ENCODE data around the gene GPATCH1.

GPATCH1 gene

GRCh38 chr19:33040994-33041827, 39.8 kb upstream of the GPATCH1 start:
- TF ChIP-seq CTCF (conservative IDR thresholded peaks at IDR 0.05), result no peak
- H3K27ac ChIP-seq, result peak overlapping the region; percentile 56

- peak overlapping the region; percentile 56 for H3K27ac ChIP-seq
These were observed 39.2 kb upstream of the GPATCH1 start for GRCh38 chr19:33041828-33042160.

- no peak for TF ChIP-seq CTCF (conservative IDR thresholded peaks at IDR 0.05)
- peak overlapping the region; percentile 9; the same call in 1 of the 2 replicates for H3K27ac ChIP-seq
These were observed 33.6 kb upstream of the GPATCH1 start for GRCh38 chr19:33047422-33047821.

- H3K27ac ChIP-seq, result 0 out of 2 replicates have a peak overlapping the region, but pooled peaks have one; percentile 19
- no peak for TF ChIP-seq CTCF (conservative IDR thresholded peaks at IDR 0.05)
These were observed 31.9 kb upstream of the GPATCH1 start for GRCh38 chr19:33048806-33049676.

GRCh38 chr19:33050110-33050509, 30.9 kb upstream of the GPATCH1 start:
- H3K27ac ChIP-seq, result peak overlapping the region; percentile 90; the same call in 1 of the 2 replicates
- TF ChIP-seq CTCF (conservative IDR thresholded peaks at IDR 0.05), result no peak

- peak overlapping the region; percentile 90 for H3K27ac ChIP-seq
- TF ChIP-seq CTCF (conservative IDR thresholded peaks at IDR 0.05), result no peak
These were observed 28.5 kb upstream of the GPATCH1 start for GRCh38 chr19:33052352-33052972.

GRCh38 chr19:33054623-33055022, 26.4 kb upstream of the GPATCH1 start:
- TF ChIP-seq CTCF (conservative IDR thresholded peaks at IDR 0.05), result no peak
- H3K27ac ChIP-seq, result peak overlapping the region; percentile 90

Data from VCaP (cell line).